Mammary epithelial cell (primary cell): Measurements from ENCODE around the gene RASSF1.

Experiments
- EZH2 ChIP-seq: IDR thresholded peaks from 2 replicates; pipeline ENCODE4 v1.6.1; 2012; ENCODE audit warnings: low read length, inconsistent platforms, borderline replicate concordance
- TF ChIP-seq, protein P1 (sequence below), 2 donors: IDR thresholded peaks in 1 of 2; conservative IDR thresholded peaks in 1 of 2; 2 replicates each; pipeline ENCODE4 v1.5.1; 2011 to 2012; ENCODE audit warnings: inconsistent platforms in 2 of 2, low read length in 2 of 2, mild to moderate bottlenecking in 2 of 2, control low read depth in 1 of 2, low read depth in 1 of 2; ENCODE audit not compliant: insufficient read depth in 1 of 2; ENCODE audit errors: extremely low read depth in 1 of 2

DNA sequence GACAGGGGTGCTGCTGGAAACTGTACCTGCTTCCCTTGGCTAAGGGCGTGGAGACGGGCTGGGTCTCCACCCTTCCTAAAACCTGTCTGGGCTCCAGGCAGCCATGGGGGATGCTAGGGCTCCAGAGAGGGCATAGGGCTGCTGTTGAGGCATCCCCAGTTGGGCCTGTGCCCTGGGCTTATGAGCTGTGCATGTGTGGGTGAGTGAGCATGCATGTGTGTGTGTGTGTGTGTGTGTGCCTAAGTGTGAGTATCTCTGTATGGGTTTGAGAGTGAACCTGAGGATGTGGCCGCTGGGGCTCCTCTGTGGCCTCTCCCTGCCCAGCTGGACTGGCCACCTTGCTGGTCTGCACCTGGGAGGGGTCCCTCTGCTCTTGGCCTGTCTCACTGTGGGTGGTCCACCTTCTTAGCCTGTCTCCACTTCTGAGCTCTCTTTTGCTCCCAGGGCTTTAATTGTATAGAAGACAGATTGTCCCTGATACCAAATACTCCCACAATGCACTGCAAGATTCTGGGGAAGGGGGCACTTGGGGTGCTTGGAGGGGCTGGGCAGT is 30.6 kb upstream of the RASSF1 start:
- TF ChIP-seq, protein P1, sequence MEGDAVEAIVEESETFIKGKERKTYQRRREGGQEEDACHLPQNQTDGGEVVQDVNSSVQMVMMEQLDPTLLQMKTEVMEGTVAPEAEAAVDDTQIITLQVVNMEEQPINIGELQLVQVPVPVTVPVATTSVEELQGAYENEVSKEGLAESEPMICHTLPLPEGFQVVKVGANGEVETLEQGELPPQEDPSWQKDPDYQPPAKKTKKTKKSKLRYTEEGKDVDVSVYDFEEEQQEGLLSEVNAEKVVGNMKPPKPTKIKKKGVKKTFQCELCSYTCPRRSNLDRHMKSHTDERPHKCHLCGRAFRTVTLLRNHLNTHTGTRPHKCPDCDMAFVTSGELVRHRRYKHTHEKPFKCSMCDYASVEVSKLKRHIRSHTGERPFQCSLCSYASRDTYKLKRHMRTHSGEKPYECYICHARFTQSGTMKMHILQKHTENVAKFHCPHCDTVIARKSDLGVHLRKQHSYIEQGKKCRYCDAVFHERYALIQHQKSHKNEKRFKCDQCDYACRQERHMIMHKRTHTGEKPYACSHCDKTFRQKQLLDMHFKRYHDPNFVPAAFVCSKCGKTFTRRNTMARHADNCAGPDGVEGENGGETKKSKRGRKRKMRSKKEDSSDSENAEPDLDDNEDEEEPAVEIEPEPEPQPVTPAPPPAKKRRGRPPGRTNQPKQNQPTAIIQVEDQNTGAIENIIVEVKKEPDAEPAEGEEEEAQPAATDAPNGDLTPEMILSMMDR (conservative IDR thresholded peaks at IDR 0.05 in 1 of 2, IDR thresholded peaks at IDR 0.05 in 1 of 2; ENCODE audit: extremely low read depth in 1 of 2, insufficient read depth in 1 of 2, low read depth in 1 of 2, low read length in 2 of 2) = no peak
- no peak for TF ChIP-seq EZH2
